ENCODE results near the gene UBN2. TPM values are rescaled to one million over a fixed set of nuclear protein-coding genes. Genes with fewer than 3 reads are reported as not detected.
A peak's percentile ranks its signal among the peaks of the same experiment; 100 is the strongest.

UBN2 gene
- total and polyA plus RNA-seq, 5 donors: 3.1 to 20.2 (median 15.4) TPM

DNA sequence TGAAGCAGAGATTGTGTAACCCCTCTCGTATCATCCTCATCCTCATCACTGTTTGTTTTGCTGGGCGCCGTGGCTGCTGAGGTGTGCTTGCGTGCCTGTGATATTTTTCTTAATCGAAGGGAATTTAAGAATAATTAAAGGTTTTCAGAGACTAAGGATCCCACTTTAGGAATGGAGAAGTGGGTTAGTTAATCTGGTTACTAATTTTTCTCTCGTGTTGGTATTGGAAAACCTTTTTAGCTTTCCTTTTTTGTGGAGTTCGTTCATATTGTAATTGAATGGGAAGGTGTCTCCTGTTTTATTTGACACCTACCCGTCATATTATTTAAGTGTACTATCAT lies 1.3 kb downstream of the UBN2 start:
- Histone ChIP-seq H3K27ac (ENCODE audit: low read length) (no peak overlapping the region), H3K27me3 (ENCODE audit: control insufficient read depth, insufficient read depth) (no peaks in the 10 kb centered on the region), H3K4me3 (ENCODE audit: low read length) (peak overlapping the region; percentile 77), H3K9me3 (ENCODE audit: control insufficient read depth, low read length) (no peaks in the 10 kb centered on the region), H3K4me1 (ENCODE audit: control insufficient read depth, insufficient read depth, low read length) (no peaks in the 10 kb centered on the region)
- DNase-seq (no peak), ATAC-seq (no peak)
- 4% methylated on average over 8 of the region's 8 CpGs for WGBS
- intact Hi-C loops (cut with DNase I): no loop called here

DNA sequence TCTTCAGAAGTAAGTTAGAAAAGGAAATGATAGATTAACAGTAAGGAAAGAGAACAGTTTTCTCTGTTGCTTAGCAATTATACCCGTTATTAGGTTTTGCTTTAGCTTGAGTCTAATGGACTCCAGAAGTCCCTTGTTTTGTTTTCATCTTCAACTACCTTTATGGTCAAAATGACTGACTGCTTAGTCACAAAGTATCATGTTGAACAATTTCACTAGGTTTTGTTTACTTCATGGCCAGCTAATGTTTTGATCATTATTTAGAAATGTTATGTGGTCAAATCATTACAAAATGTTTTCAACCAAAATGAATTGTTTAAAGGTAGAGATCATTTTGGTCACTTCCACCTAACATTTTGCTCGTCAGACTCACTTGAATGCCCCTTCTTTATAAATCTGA lies 1.9 kb downstream of the UBN2 start:
- Histone ChIP-seq H3K27ac (ENCODE audit: low read length) (no peak overlapping the region), H3K4me3 (ENCODE audit: low read length) (peak overlapping the region; percentile 39), H3K4me1 (ENCODE audit: control insufficient read depth, insufficient read depth, low read length) (no peaks in the 10 kb centered on the region), H3K27me3 (ENCODE audit: control insufficient read depth, insufficient read depth) (no peaks in the 10 kb centered on the region), H3K9me3 (ENCODE audit: control insufficient read depth, low read length) (no peaks in the 10 kb centered on the region)
- DNase-seq (no peak), ATAC-seq (no peak)
- intact Hi-C loops (cut with DNase I): no loop called here
- WGBS: 29% methylated on average over 2 of the region's 2 CpGs

DNA sequence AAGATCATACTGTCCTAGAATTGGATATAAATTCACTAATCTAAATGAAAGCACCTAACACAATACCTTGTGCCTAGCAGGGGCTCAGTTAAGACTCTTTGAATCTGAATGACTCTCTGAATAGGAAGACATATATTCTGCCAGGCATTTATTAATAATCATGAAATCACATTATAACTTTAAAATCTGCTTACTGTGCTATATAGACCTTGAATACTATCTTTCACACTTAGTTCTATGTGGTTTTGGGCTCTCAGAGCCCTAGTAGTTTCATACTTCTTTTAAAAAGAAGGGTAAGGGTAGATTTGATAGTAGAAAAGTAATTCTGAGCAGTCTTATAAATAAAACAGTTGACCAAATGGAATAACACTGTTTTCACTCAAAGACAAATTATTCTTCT lies 10.2 kb downstream of the UBN2 start:
- intact Hi-C loops (cut with DNase I): no loop called here
- DNase-seq (no peak), ATAC-seq (no peak)
- Histone ChIP-seq H3K4me3 (ENCODE audit: low read length) (no peak overlapping the region), H3K27ac (ENCODE audit: low read length) (no peak overlapping the region), H3K4me1 (ENCODE audit: control insufficient read depth, insufficient read depth, low read length) (no peaks in the 10 kb centered on the region), H3K9me3 (ENCODE audit: control insufficient read depth, low read length) (no peaks in the 10 kb centered on the region), H3K27me3 (ENCODE audit: control insufficient read depth, insufficient read depth) (no peaks in the 10 kb centered on the region)

DNA sequence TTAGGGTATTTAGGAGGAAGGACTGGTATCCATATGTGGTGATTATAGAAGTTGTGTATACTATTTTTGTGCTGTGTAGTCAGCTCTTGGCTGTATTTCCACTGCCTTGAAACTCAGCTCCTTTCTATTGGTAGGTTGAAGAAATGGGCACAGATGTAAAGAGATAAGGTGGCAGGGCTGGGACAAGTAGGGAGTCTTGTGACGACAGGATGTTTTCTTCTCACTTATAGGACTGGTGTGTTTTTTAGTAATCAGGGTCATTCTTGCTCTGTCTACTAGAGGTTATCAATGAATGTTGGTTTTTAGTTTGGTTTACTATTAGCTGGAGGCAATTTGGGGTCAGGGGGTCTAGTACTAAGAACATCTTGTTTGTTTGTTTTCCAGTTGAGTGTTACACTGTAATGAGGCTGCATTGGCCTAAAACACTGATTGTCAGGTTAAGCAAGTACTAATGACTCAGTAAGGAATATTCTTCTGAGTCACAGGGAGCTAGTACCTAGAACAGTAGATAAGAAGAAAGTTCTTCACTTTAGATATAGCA lies 11.8 kb downstream of the UBN2 start:
- intact Hi-C loops (cut with DNase I): no loop called here
- no peak overlapping the region for H3K27ac ChIP-seq (ENCODE audit: low read length)
- no peaks in the 10 kb centered on the region for H3K27me3 ChIP-seq (ENCODE audit: control insufficient read depth, insufficient read depth)
- no peaks in the 10 kb centered on the region for H3K9me3 ChIP-seq (ENCODE audit: control insufficient read depth, low read length)
- WGBS: 54% methylated on average over 1 of the region's 1 CpG
- ATAC-seq (no peak), DNase-seq (no peak)
- H3K4me3 ChIP-seq (ENCODE audit: low read length): no peak overlapping the region
- H3K4me1 ChIP-seq (ENCODE audit: control insufficient read depth, insufficient read depth, low read length): no peaks in the 10 kb centered on the region

DNA sequence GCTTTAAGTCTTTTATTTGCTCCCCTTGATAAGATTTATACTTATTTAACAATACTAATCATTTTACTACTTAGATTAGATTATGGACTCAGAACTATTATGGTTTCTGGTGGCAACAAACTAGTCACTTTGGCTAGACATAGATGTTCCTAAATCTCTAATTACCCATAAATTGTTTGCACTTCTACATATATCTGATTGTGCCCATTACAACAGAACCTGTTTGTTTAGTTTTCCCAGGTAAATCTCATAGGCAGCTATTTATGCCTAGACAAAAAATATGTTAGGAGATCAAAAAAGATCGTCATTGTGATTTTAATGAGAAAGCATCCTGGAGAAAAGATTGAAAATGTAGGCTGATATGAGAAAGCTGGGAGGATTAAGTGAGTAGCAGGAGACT lies 14.4 kb downstream of the UBN2 start:
- 97% methylated on average over 1 of the region's 1 CpG for WGBS
- DNase-seq: no peak
- H3K9me3 ChIP-seq (ENCODE audit: control insufficient read depth, low read length): no peaks in the 10 kb centered on the region

DNA sequence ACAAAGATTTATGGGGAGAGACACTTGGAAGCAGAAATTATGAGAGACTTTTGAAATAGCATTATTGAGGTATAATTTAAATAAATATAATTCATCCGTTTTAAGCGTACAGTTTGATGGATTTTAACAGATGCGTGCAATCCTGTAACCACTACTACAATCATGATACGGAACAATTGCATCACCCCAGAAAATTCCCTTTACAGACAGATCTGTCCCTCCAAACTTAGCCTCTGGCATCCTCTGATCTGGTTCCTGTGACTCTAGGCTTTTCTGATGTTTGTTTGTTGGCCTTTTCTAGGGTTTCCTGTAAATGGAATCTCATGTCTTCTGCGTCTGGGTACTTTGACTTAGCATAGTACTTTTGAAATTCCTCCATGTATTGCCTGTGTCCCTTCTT lies 15.5 kb downstream of the UBN2 start:
- no peaks in the 10 kb centered on the region for H3K4me1 ChIP-seq (ENCODE audit: control insufficient read depth, insufficient read depth, low read length)
- no peaks in the 10 kb centered on the region for H3K27me3 ChIP-seq (ENCODE audit: control insufficient read depth, insufficient read depth)
- H3K9me3 ChIP-seq (ENCODE audit: control insufficient read depth, low read length): no peaks in the 10 kb centered on the region
- DNase-seq (no peak), ATAC-seq (no peak)
- no peak overlapping the region for H3K27ac ChIP-seq (ENCODE audit: low read length)
- intact Hi-C loops (cut with DNase I): no loop called here
- WGBS: 97% methylated on average over 5 of the region's 5 CpGs
- no peak overlapping the region for H3K4me3 ChIP-seq (ENCODE audit: low read length)

More for the DNA sequence above, 14.4 kb downstream of the UBN2 start:
- ATAC-seq: no peak
- intact Hi-C loops (cut with DNase I): no loop called here
- no peaks in the 10 kb centered on the region for H3K4me1 ChIP-seq (ENCODE audit: control insufficient read depth, insufficient read depth, low read length)
- no peak overlapping the region for H3K27ac ChIP-seq (ENCODE audit: low read length)
- no peak overlapping the region for H3K4me3 ChIP-seq (ENCODE audit: low read length)
- H3K27me3 ChIP-seq (ENCODE audit: control insufficient read depth, insufficient read depth): no peaks in the 10 kb centered on the region

DNA sequence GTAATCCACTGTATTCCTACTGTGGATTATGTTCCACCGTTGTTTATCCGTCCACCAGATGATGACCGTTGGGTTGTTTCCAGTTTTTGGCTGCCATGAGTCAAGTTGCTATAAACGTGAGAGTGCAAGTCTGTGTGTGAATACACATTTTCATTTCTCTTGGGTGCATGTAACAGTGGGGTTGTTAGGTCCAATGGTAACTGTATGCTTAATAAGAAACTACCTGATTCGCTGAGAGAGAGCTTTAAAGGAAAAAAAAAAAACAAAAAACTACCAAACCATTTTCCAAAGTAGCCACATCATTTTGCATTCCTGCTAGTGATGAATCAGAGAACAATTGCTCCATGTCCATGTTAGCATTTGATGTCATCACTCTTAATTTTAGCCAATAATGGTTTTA lies 15.9 kb downstream of the UBN2 start:
- Histone ChIP-seq H3K27me3 (ENCODE audit: control insufficient read depth, insufficient read depth) (no peaks in the 10 kb centered on the region), H3K4me3 (ENCODE audit: low read length) (no peak overlapping the region), H3K4me1 (ENCODE audit: control insufficient read depth, insufficient read depth, low read length) (no peaks in the 10 kb centered on the region), H3K27ac (ENCODE audit: low read length) (no peak overlapping the region), H3K9me3 (ENCODE audit: control insufficient read depth, low read length) (no peaks in the 10 kb centered on the region)
- intact Hi-C loops (cut with DNase I): no loop called here
- ATAC-seq (no peak), DNase-seq (no peak)
- WGBS: 79% methylated on average over 5 of the region's 5 CpGs

DNA sequence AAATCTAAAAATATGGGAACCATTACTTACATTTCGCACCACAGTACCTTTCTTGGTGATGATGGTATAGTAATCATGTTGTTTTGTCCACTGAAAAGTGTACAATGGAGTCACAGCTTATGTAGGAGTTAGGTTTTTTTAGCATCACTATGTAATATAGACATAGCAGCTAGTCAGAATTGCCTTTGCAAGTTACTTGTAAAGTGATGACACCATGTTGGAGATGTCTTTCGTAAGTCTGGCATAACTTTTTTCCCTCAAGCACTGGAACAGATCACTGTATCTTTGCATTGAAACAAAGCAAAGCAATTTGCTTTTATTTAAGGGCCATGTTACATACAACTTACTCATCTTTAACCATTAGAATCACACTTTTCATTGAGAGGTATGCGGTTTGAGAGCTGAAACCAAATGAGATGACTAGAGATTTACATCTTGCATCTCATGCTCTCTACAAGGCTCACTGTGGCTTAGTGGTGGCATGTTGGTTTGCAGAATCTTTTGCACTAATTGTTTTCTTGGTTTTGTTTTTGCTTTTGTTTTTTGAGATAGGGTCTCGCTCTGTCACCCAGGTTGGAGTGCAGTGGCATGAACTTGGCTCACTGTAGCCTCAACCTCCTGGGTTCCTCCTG lies 18.3 kb downstream of the UBN2 start:
- no peak overlapping the region for H3K4me3 ChIP-seq (ENCODE audit: low read length)
- no peak overlapping the region for H3K27ac ChIP-seq (ENCODE audit: low read length)
- ATAC-seq (no peak), DNase-seq (no peak)
- H3K27me3 ChIP-seq (ENCODE audit: control insufficient read depth, insufficient read depth): no peaks in the 10 kb centered on the region
- intact Hi-C loops (cut with DNase I): no loop called here
- no peaks in the 10 kb centered on the region for H3K9me3 ChIP-seq (ENCODE audit: control insufficient read depth, low read length)
- no peaks in the 10 kb centered on the region for H3K4me1 ChIP-seq (ENCODE audit: control insufficient read depth, insufficient read depth, low read length)
- 95% methylated on average over 4 of the region's 4 CpGs for whole genome bisulfite sequencing

DNA sequence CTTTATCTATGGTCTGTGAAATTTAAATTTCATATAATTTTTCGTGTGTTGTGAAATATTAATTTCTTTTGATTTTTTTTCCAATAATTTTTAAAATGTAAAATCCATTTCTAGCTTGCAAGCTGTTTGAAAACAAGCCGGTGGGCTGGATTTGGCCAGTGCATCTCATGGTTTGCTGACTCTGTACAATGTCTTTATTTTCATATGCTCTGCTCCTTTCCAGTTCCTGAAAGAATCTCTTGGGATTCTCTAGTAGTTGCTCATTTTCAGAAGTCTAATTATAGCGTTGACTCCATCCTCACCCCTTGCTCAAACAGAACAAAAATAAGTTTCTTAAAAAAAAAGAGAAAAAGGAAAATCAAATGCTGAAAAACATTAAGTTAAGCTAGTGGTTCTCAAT lies 21.4 kb downstream of the UBN2 start:
- ATAC-seq (no peak), DNase-seq (no peak)
- H3K4me3 ChIP-seq (ENCODE audit: low read length): no peak overlapping the region
- H3K27me3 ChIP-seq (ENCODE audit: control insufficient read depth, insufficient read depth): no peaks in the 10 kb centered on the region
- intact Hi-C loops (cut with DNase I): no loop called here
- WGBS: 71% methylated on average over 3 of the region's 3 CpGs
- H3K27ac ChIP-seq (ENCODE audit: low read length): no peak overlapping the region
- no peaks in the 10 kb centered on the region for H3K9me3 ChIP-seq (ENCODE audit: control insufficient read depth, low read length)
- H3K4me1 ChIP-seq (ENCODE audit: control insufficient read depth, insufficient read depth, low read length): no peaks in the 10 kb centered on the region

DNA sequence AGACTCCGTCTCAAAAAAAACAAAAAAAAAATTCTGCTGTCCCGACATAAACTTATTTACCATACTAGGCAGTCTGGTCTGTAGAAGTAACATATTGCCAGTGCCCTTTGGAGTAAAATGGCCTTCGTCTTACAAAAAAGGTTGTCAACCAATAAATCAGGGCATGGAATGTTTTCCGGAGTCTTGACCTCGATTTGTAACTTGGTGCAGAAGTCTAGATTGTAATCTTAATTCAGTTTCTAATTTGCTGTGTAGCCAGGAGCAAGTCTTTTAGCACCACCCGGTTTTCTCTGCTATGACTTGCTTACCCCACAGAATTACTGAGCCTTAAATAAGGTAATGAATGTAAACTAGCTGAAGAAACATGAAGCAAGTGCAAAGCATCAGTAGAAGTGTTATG lies 23.2 kb downstream of the UBN2 start:
- WGBS: 89% methylated on average over 6 of the region's 6 CpGs
- ATAC-seq (no peak), DNase-seq (no peak)
- no peaks in the 10 kb centered on the region for H3K9me3 ChIP-seq (ENCODE audit: control insufficient read depth, low read length)
- H3K27me3 ChIP-seq (ENCODE audit: control insufficient read depth, insufficient read depth): no peaks in the 10 kb centered on the region
- H3K27ac ChIP-seq (ENCODE audit: low read length): no peak overlapping the region
- no peaks in the 10 kb centered on the region for H3K4me1 ChIP-seq (ENCODE audit: control insufficient read depth, insufficient read depth, low read length)
- no peak overlapping the region for H3K4me3 ChIP-seq (ENCODE audit: low read length)
- intact Hi-C loops (cut with DNase I): no loop called here

DNA sequence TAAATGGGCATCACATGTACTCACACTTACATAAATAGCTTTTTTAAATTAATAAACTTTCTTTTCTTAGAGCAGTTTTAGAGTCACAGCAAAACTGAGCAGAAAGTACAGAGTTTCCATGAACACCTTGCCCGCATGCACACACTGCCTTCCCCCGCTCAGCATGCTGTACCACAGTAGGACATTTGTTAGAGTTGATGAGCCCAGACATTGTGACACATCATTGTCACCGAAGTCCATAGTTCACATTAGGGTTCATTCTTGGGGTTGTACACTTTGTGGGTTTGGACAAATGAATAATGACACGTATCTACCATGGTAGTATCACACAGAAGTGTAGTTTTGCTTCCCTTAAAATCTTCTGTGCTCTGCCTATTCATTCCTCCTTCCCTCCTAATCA lies 23.7 kb downstream of the UBN2 start:
- Histone ChIP-seq H3K4me1 (ENCODE audit: control insufficient read depth, insufficient read depth, low read length) (no peaks in the 10 kb centered on the region), H3K27ac (ENCODE audit: low read length) (no peak overlapping the region), H3K9me3 (ENCODE audit: control insufficient read depth, low read length) (no peaks in the 10 kb centered on the region), H3K4me3 (ENCODE audit: low read length) (no peak overlapping the region), H3K27me3 (ENCODE audit: control insufficient read depth, insufficient read depth) (no peaks in the 10 kb centered on the region)
- intact Hi-C loops (cut with DNase I): no loop called here
- DNase-seq (no peak), ATAC-seq (no peak)
- 91% methylated on average over 4 of the region's 4 CpGs for WGBS

DNA sequence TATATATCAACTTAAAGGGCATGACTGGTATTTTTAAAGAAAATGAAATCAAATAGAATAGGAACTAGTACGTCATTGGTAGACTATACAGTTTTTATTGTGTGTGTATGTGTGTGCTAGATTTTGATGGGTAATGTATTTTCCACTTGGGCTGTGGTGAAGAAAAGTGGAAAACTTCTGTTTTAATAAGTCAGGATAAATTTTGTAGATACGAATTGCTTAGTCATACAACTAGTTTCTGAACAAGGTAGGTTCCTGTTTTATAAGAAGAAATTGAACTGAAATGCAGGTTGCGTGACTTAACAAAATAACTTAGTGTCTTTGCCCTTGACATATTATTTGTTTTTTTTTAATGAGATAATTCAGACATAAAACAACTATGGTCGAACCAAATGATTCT lies 24.3 kb downstream of the UBN2 start:
- no peak for ATAC-seq
- no peaks in the 10 kb centered on the region for H3K27me3 ChIP-seq (ENCODE audit: control insufficient read depth, insufficient read depth)
- H3K27ac ChIP-seq (ENCODE audit: low read length): no peak overlapping the region

More for the DNA sequence above, 24.3 kb downstream of the UBN2 start:
- DNase-seq: no peak
- intact Hi-C loops (cut with DNase I): no loop called here
- Histone ChIP-seq H3K4me1 (ENCODE audit: control insufficient read depth, insufficient read depth, low read length) (no peaks in the 10 kb centered on the region), H3K4me3 (ENCODE audit: low read length) (no peak overlapping the region), H3K9me3 (ENCODE audit: control insufficient read depth, low read length) (no peaks in the 10 kb centered on the region)
- 91% methylated on average over 4 of the region's 4 CpGs for WGBS

Data from right cardiac atrium (tissue), 5 donors.